ENCODE results near the gene ULK1.

DNA sequence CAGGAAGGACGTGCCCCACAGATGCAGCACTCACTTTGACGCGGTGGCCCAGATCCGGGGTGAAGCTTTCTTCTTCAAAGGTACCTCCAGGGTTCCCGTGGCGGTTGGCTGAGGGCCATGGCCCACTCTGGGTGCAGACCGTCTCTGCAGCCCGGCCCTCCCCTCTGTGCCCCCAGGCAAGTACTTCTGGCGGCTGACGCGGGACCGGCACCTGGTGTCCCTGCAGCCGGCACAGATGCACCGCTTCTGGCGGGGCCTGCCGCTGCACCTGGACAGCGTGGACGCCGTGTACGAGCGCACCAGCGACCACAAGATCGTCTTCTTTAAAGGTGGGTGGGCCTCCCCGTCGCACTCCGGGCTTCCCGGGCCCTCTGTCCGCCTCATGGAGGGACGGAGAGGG, 49.3 kb upstream of the ULK1 start:
- TF ChIP-seq, protein P1, sequence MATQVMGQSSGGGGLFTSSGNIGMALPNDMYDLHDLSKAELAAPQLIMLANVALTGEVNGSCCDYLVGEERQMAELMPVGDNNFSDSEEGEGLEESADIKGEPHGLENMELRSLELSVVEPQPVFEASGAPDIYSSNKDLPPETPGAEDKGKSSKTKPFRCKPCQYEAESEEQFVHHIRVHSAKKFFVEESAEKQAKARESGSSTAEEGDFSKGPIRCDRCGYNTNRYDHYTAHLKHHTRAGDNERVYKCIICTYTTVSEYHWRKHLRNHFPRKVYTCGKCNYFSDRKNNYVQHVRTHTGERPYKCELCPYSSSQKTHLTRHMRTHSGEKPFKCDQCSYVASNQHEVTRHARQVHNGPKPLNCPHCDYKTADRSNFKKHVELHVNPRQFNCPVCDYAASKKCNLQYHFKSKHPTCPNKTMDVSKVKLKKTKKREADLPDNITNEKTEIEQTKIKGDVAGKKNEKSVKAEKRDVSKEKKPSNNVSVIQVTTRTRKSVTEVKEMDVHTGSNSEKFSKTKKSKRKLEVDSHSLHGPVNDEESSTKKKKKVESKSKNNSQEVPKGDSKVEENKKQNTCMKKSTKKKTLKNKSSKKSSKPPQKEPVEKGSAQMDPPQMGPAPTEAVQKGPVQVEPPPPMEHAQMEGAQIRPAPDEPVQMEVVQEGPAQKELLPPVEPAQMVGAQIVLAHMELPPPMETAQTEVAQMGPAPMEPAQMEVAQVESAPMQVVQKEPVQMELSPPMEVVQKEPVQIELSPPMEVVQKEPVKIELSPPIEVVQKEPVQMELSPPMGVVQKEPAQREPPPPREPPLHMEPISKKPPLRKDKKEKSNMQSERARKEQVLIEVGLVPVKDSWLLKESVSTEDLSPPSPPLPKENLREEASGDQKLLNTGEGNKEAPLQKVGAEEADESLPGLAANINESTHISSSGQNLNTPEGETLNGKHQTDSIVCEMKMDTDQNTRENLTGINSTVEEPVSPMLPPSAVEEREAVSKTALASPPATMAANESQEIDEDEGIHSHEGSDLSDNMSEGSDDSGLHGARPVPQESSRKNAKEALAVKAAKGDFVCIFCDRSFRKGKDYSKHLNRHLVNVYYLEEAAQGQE (IDR thresholded peaks at IDR 0.05; ENCODE audit: low read depth) = no peak
- TF ChIP-seq EP300 (IDR thresholded peaks at IDR 0.05; ENCODE audit: borderline replicate concordance) (no peak), EGR1 (IDR thresholded peaks at IDR 0.05) (no peak), FOXM1 (IDR thresholded peaks at IDR 0.05; ENCODE audit: borderline replicate concordance, low read depth) (no peak), ZBTB7A (IDR thresholded peaks at IDR 0.05; ENCODE audit: low read depth) (no peak), CEBPB (IDR thresholded peaks at IDR 0.05) (no peak), TAF1 (IDR thresholded peaks at IDR 0.05; ENCODE audit: low read depth) (no peak)
- TF ChIP-seq, protein P2, sequence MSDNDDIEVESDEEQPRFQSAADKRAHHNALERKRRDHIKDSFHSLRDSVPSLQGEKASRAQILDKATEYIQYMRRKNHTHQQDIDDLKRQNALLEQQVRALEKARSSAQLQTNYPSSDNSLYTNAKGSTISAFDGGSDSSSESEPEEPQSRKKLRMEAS (IDR thresholded peaks at IDR 0.05) = no peak
